ENCODE results near the gene TMEM139. TPM values are rescaled to one million over a fixed set of nuclear protein-coding genes. Genes with fewer than 3 reads are reported as not detected.

TMEM139 gene
- 10 to 100 TPM; 16.2 to 49.4 (median 46.6) TPM for total RNA-seq
- long read RNA-seq, donor 1, partial matches to known transcripts = 0 of 9 reads
- long read RNA-seq, donor 1, other reads (novel, unspliced or antisense) = 3 of 9 reads
- long read RNA-seq, donor 2, transcript TMEM139-208 (2 exons, 510 nt) = major isoform, 5 of 29 reads
- long read RNA-seq, donor 2, partial matches to known transcripts = 7 of 29 reads
- long read RNA-seq, donor 2, other reads (novel, unspliced or antisense) = 6 of 29 reads

DNA sequence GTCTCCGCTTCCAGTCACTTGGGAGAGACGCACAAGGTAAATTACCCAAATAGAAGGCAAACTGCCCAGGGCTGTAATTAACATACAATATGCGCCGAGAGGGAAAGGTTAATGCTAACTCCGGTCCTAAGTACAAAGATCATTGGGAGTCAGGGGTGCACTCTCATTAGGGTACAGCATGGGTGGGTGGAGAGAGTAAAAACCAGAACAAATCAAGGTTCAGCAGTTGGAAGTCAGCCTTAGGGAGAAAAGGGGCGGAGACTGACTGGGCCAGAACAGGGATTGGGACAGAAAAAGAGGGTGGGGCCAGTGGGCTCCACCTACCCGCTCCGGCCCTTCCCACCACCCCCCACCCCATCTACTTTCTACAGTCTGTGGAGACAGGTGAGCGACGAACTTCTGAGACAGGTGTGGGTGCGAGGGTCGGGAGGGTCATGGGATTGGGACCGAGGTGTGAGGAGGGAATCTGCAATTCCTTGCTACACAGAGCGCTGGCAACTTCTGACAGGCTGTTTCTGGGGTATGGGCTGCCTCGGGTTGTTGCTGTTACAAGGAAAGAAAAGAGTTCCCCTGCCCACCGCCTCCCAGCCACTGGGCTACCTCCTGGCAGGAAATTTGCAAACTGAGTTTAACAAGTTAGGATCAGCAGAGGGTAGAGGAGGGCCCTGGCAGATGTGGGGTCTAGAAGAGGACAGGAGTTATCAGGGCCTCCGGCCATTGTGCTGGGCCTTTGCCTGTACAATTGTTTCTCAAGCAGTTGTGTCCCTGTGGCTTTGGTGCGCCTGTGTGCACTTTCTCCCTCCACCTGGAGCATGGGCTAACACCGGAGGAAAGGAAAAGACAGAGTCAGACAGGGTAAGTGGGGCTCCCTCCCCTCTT is at the start of gene TMEM139:
Gene TMEM139 (plus strand): TSS at position 368 of the 879 bp plus-strand sequence. CDS start 1,000 bp downstream, outside the sequence.
- Histone ChIP-seq H3K36me3 (ENCODE audit: low read depth) (no peaks in the 10 kb centered on the region), H3K9me3 (no peaks in the 10 kb centered on the region), H3K4me3 (no peak within 1 kb of the TSS), H3K4me1 (ENCODE audit: low read depth) (peaks cover 48% of the 10 kb centered on the region)
- ATAC-seq (peak; percentile 66), DNase-seq (peak; percentile 82 to 87 (median 83))
- intact Hi-C loops (cut with DNase I, micrococcal nuclease) = no loop called here
- TF ChIP-seq, protein P1, sequence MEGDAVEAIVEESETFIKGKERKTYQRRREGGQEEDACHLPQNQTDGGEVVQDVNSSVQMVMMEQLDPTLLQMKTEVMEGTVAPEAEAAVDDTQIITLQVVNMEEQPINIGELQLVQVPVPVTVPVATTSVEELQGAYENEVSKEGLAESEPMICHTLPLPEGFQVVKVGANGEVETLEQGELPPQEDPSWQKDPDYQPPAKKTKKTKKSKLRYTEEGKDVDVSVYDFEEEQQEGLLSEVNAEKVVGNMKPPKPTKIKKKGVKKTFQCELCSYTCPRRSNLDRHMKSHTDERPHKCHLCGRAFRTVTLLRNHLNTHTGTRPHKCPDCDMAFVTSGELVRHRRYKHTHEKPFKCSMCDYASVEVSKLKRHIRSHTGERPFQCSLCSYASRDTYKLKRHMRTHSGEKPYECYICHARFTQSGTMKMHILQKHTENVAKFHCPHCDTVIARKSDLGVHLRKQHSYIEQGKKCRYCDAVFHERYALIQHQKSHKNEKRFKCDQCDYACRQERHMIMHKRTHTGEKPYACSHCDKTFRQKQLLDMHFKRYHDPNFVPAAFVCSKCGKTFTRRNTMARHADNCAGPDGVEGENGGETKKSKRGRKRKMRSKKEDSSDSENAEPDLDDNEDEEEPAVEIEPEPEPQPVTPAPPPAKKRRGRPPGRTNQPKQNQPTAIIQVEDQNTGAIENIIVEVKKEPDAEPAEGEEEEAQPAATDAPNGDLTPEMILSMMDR (IDR thresholded peaks at IDR 0.05) = no peak

DNA sequence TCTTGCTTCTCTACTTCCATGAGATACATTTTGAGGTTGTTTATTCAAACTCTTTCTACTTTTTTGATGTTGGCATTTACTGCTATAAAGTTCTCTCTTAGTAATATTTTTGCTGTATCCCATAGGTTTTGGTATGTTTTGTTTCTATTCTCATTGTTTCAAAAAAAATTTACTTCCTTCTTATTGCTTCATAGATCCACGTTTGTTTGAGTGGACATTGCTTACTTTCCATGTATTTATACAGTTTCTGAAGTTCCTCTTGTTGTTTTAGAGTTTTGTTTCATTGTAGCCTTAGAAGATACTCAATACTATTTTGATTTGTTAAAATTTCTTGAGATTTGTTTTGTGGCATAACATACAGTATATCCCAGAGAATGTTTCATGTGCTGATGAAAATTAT is 49.2 kb upstream of the TMEM139 start:
- Histone ChIP-seq H3K4me3 (no peak overlapping the region), H3K9me3 (peaks cover 16% of the 10 kb centered on the region), H3K36me3 (ENCODE audit: low read depth) (no peaks in the 10 kb centered on the region), H3K4me1 (ENCODE audit: low read depth) (no peaks in the 10 kb centered on the region)
- TF ChIP-seq, protein P1 (IDR thresholded peaks at IDR 0.05) = no peak
- DNase-seq = no peak
- intact Hi-C loops (cut with DNase I, micrococcal nuclease) = no loop called here
- no peak for ATAC-seq

DNA sequence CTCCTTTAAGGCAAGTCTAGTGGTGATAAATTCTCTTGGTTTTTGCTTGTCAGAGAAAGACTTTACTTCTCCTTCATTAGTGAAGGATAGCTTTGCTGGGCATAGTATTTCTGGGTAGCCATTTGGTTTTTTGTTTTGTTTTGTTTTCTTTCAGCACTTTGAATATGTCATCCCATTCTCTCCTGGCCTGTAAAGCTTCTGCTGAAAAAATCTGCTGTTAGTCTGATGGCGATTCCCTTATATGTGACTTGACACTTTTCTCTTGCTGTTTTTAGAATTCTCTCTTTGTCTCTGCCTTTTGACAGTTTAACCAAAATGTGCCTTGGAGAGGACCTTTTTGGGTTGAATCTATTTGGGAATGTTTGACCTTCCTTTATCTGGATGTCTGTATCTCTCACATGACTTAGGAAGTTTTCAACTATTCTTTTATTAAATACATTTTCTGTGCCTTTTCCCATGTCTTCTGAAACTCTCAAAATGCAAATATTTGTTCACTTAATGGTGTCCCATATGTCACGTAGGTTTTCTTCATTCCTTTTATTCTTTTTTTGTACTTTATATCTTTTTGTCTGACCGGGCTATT is 48.3 kb upstream of the TMEM139 start:
- TF ChIP-seq, protein P1 (IDR thresholded peaks at IDR 0.05) = no peak
- DNase-seq (no peak), ATAC-seq (no peak)
- H3K4me3 ChIP-seq = no peak overlapping the region
- H3K4me1 ChIP-seq (ENCODE audit: low read depth) = no peaks in the 10 kb centered on the region
- H3K9me3 ChIP-seq = peaks cover 16% of the 10 kb centered on the region
- intact Hi-C loops (cut with DNase I, micrococcal nuclease) = no loop called here
- H3K36me3 ChIP-seq (ENCODE audit: low read depth) = no peaks in the 10 kb centered on the region

DNA sequence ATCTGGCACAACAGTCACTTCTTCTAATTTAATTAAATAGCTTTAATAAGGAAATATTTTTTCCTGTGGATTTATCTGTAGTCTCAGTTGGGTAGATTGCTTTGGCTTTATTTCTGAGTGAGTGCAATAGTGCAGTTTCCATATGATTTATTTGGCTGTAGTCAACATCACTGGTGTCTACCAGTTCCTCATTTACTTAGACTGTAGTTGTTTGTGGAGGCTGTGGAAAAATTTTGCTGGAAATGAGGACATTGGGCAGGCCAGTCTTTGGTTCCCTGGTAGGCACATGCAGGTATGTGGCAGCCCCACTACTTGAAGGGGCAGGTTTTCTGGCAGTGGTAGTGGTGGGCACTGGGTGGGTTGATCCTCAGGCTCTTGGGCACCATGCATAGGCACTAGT is 47.4 kb upstream of the TMEM139 start:
- Histone ChIP-seq H3K9me3 (peaks cover 16% of the 10 kb centered on the region), H3K4me1 (ENCODE audit: low read depth) (no peaks in the 10 kb centered on the region), H3K4me3 (no peak overlapping the region), H3K36me3 (ENCODE audit: low read depth) (no peaks in the 10 kb centered on the region)
- TF ChIP-seq, protein P1 (IDR thresholded peaks at IDR 0.05) = no peak
- DNase-seq (no peak), ATAC-seq (no peak)
- intact Hi-C loops (cut with DNase I, micrococcal nuclease) = no loop called here

DNA sequence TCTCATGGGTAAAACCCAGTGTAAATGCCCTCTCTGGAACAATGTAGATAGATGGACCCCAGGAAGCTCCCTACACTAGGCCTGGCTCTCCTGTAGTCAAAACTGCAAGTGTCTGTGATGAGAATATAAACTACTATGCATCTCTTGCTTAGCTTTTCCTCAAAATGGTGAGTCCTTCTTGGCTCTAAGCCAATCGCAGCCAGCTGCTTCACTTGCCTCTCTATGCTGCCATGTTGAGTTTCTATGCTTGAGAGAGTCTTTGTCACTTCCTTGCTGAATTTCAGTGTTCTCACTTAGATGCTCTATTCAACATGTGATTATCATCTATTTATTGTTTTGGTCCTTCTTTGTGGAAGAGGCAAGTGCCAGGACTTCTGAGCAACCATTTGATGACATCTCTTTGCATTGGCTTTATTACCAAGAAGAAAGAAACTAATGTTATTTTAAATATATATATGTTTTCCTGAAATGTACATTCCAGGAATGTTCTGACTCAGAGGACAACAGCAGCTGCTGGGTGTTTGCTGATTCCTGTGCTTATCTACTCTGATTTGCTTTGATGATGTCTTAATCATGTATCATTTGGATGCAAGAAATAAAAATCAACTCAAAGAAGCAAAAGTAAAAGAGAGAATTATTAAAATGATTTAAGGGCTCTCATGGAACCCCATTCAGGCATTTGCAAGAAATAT is 46.3 kb upstream of the TMEM139 start:
- peaks cover 16% of the 10 kb centered on the region for H3K9me3 ChIP-seq
- no peak for ATAC-seq
- intact Hi-C loops (cut with DNase I, micrococcal nuclease) = no loop called here
- no peak for DNase-seq
- H3K4me1 ChIP-seq (ENCODE audit: low read depth) = peaks cover 2% of the 10 kb centered on the region
- no peak overlapping the region for H3K4me3 ChIP-seq
- TF ChIP-seq, protein P1 (IDR thresholded peaks at IDR 0.05) = no peak
- H3K36me3 ChIP-seq (ENCODE audit: low read depth) = no peaks in the 10 kb centered on the region
